GM21619 (cell line): ENCODE results near the gene KIF1A.

Source experiments
- ATAC-seq: cut with Tn5 transposase; IDR thresholded peaks from one replicate; pipeline ENCODE4 v1.9.1; 2021; ENCODE audit not compliant: unreplicated experiment

KIF1A gene

DNA sequence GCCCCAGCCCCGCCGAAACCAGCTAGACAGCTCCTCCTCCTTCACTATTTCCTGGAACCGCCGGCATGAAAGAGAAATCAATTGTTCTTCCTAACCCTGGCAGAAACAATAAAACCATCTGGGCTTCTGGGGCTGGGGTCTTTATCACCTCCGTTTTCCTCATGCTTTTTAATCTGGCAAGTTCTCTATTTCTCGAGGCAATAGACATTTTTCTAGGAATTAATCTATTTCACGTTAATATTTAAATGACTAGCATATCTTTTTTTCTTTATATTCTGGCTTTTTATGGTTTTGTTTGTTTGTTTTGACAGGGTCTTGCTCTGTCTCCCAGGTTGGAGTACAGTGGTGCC is 1.4 kb upstream of the KIF1A start:
- no peak for ATAC-seq

DNA sequence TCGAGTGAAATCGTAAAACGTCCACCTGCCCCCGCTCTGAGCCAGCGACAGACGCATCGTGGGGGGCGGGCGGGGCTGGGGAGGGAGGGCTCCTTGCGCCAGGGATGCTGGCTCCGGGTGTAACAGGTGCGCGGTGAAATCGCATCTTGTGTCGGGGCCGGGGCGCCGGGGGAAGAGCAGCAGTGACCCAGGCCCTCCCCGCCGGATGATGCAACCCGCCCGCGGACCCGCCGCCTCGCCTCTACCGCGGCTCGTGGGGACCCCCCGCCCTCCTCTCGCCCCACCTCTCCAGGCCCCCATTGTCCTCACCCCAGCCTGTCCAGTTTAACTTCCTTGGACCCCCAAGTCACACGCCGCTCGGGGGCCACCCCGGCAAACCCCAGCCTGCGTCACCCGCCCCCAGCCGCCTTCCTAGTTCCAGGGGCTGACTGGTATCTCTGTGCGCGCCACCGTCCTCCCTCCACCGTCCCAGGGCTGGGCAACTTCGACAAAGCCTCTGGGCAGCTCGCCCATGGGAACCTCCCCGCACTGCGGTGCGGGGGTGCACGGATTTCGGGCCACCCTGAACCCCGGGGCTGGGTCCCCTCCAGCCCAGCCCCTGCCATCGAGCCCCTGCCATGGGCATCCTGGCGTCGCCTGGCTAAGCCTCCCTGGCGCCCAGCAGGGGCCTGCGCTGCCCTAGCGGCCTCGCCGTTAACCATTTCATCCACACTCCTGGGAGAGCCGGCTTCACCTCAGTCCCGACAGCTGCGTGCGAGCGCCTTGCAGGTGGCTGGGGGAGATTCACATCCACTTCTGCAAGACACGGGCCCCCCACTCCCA is 799 bp upstream of the KIF1A start:
- no peak for ATAC-seq

DNA sequence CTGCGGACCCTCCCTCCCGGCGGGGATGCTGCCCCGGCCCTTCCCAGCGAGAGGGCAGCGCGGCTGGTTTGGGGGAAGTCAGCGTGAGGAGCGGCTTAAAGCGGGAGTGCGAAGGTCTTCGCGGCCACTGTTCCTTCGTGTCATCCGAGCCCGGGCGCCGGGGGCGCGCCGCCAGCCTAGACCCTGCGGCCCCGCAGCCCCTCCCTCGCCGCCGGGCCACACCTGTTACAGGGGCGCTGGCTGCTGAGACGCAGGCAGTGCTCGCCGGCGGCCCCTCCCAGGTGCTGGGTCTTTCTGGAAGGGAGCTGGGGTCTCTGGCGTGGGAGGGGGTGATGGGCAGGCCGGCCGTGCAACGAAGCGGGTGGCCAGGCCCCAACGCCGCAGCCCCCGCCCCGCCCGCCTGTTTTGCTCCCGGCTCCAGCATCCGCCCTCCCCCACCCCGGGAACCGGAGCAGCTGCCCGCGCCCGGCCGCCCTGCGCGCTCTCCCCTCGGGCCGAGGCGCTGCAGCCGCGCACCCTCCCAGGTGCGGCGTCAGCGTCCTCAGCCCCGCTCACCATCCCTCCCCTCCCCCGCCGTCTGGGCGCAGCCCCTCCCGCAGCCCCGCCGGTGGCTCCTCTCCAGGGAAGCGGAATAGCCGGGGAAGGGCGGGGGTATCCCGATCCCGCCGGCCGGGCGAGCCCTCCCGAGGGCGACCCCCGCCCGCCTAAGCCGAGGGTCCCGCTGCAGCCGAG is 727 bp downstream of the KIF1A start:
- ATAC-seq = no peak

DNA sequence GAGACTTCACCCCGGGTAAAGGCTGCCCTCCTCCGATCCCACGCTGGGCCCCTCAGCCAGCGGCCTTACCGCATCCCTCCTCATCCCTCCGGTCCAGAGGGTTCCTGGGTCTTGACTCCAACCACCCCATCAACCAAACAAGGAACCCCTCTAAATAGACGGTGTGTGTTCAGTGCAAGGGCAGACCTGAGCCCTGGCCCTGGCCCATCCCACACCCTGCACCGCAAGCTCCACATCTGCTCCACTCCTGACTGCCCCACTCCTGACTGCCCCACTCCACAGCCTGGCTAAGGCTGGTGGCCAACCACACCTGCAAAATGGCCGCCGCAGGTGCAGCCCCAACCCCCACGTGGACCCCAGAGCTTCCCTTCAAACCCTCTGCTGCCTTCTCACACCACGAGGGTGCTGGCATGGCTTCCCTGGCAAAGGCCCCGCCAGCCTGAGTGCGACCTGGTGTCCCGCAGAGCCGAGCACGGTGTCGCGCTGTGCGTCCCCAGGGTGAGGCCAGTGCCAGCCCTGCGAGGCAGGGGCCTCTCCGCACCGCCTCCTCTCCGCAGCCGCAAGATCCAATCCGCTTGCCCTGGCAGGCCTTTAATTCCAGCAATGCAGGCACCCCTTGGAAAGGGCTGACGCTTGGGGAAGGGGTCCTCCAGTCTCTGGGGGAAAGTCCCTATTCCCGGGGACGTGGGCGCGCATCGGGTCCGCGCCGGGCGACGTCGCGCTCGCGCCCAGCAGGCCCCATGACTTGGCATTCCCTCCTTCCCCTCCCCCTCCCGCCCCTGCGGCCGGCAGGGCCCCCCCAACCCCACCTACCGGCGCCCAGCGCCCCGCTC is 1.5 kb downstream of the KIF1A start:
- ATAC-seq = no peak

DNA sequence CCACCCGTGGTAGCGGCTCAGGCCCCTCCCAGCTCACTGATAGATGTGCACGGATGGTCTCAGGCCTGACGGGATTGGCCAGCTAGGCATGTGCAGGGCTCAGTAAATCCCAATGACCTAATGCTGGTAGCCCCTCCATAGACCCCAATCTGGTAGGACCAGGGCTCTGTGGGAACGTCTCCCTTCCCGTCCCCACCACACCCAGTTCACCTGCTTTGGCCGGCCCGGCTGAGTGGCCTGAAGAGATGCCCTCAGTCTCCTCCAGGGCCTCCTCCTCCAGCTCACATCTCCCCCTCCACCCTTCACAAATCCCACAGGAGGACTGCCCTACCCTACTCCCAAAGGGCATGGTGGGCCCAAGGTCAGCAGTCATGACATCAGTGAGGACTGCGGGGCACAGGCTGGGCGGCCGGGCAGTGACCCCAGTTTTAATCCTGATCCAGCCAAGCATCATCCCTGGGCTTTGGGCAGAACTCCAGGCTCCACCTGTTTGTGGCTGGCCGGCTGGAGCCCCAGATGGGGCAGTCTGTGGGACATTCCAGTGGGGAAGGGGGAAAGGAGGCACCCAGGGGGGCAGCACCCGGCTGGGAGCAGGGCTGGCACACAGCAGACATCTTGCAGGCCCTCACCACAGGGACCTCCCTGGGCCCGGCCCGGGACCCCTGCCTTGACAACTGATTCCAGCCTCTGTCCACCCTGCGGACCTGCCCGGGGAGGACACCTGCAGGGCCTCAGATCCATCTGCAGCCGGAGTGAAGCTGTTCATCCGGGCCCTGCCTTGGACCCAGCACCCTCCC is 2.3 kb downstream of the KIF1A start:
- ATAC-seq = no peak

DNA sequence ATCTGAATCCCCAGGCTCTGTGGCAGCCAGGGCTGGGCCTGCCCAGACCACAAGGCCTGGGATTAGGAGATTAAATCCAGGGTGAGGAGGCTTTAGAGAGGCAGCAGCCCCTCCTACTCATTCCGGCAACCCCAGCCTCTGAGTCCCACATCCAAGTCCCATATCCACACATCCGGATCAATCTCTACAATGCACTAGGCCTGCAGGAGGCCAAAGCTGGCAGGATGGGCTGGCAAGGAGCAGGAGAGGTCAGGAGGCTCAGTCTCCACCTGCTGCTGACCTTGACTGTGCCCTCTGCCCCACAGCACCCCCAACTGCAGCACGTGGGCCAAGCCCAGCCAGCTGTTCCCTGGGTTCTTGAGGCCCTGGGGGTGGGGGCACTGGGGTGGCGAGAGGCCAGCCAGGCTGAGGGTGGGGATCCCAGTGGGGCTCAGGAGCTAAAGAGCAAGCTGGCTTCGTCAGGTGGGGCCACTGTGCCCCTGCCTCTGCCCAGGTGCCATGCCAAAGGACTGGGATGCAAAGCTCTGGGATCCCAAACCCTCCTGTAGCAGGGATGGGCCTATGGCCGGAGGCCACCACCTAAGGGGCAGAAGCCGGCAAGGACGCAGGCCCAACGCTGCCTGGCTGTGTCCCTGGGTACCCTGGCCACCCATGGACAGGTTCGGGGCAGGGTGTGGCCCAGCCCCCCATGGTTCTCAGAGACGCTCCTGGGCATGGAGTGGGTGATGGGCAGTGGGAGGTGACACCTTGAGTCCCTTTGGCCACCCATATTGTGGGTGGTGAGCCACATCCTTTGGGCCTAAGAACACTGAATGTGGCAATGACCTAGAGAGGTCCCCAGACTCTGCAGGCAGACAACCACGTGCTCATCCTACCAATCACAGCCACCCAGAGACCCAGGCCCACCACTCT is 3.2 kb downstream of the KIF1A start:
- no peak for ATAC-seq

DNA sequence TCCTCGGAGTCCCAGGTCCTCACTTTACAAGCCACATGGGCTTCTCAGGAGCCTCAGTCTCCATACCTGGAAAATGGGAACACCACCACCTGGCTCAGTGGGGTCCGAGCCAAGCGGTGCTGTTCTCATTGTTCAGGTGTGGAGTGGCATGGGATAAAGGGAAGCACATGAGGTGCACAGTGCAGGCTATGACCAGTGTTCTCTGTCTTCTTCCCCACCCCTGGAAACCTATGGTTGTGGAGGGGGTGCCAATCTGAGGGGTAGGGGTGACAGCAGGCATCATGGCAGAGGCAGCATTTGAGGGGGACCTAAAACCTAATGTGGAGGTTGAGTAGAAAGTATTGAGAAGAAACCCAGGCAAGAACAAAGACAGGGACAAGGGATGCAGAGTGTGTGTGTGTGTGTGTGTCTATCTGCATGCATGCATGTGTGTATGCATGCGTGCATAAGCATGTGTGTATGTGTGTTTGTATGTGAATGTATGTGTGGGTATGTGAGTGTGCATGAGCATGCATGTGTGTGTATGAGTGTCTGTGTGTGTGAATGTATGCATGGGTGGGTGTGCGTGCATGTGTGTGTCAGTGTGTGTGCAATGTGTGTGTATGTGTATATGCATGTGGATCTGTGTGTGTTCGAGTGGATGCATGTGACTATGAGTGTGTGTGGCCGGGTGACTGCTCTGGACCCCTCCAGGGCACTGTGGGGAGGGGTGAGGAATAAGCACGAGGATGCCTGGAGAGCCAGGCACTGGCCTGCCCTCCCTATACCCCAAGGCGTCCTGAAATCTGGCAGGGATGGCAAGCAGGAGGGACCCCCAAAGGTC is 4.0 kb downstream of the KIF1A start:
- no peak for ATAC-seq

DNA sequence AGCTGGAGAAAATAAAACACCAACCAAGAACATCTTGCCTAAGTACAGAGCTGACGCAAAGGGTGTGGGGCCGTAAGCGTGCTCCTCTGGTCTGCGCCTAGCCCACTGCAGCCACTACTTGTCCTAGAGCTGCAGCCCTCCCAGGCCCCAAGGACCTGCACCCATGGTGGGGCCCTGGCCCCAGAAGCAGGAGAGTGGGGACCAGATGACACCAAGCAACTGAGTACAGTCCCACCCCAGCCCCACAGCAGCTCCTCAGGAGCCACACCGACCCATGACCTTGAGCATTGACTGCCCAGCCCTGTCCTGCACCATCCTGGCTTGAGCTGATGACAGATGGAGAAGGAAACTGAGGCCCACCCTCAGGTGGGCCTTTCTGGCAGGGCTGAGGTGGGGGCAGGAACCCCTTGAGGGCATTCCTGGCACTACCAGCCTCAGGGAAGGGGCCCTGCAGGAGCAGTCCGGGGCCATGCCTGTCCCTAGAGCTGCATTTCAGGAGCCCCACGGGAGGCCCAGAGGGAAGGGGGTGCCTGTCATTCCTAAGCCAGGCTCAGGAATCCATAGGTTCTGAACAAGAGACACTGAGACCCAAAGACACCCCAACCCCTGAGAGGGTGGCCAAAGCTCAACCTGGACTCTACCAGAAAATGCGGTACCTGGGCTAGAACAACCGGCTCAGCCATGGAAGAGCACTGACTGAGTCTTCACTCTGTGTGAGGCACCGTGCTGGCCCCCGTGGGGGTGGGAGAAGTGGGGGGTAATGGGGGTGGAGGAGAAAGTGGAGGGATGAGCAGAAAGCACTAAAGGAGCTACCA is 4.9 kb downstream of the KIF1A start:
- no peak for ATAC-seq

DNA sequence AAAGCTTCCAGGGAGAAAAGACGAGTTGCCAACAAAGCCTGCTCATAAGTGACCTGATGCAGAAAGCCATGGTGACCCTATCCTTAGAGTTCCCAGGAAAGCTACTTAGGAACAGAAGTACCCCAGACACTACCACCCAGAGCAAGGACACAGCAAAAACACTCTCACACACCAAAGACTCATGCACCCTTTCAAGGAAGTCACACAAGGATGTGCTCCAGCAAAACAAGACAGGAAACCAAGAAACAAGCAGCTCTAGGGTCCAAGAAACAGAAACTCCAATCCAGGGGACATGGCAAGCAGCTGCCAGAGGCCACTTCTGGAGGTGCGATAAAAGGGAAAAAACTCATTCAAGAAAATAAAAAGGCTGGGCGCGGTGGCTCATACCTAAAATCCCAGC is 5.7 kb downstream of the KIF1A start:
- no peak for ATAC-seq

DNA sequence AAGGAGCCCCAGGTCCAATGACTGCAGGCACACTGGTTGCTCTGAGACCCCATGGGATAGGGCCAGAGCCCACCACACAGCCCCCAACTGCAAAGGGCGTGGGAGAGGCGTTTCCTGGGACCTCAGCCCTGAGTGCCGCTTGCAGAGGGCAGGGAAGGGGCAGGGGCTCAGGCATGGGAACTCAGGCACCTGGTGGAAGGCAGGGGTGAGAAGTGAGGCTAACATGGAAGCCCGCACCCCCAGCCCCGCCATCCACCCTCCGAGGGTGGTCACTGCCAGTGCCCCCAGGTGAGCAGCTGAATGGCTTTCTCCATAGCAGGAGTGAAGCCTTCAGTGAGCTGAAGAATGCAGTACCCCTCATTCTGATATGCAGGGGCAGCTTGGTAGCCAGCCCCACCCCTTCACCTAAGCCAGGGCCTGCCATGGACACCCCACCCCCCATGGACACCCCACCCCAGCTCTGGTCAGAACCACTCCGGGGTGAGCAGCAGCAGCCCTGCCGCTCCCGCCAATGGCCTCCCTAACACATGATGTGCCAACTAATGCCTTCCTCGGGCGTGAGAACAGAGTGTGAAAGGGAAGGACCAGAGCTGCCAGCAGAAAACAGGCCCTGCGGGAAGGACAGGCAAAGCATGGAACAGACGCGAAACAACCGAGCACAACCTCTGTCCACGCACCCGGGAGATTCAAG is 6.6 kb downstream of the KIF1A start:
- no peak for ATAC-seq

DNA sequence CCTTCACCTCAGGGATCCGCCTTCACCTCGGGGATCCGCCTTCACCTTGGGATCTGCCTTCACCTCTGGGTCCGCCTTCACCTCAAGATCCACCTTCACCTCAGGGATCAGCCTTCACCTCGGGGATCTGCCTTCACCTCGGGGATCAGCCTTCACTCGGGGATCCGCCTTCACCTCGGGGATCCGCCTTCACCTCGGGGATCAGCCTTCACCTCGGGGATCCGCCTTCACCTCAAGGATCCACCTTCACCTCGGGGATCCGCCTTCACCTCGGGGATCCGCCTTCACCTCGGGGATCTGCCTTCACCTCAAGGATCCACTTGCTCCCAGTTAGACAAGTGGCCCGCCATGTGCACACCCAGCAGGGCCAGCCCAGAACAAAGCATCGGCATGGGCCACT is 7.3 kb downstream of the KIF1A start:
- no peak for ATAC-seq

DNA sequence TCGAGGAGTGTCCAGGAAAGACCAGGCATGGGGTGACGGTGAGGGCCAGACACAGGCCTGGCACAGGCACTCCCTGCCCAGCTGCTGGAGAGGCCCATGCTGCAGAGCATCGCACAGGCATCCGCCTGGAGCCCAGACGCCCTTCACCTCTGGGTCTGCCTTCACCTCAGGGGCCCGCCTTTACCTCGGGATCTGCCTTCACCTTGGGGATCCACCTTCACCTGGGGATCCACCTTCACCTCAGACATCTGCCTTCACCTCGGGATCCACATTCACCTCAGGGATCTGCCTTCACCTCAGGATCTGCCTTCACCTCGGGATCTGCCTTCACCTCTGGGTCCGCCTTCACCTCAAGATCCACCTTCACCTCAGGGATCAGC is 7.7 kb downstream of the KIF1A start:
- ATAC-seq = no peak

DNA sequence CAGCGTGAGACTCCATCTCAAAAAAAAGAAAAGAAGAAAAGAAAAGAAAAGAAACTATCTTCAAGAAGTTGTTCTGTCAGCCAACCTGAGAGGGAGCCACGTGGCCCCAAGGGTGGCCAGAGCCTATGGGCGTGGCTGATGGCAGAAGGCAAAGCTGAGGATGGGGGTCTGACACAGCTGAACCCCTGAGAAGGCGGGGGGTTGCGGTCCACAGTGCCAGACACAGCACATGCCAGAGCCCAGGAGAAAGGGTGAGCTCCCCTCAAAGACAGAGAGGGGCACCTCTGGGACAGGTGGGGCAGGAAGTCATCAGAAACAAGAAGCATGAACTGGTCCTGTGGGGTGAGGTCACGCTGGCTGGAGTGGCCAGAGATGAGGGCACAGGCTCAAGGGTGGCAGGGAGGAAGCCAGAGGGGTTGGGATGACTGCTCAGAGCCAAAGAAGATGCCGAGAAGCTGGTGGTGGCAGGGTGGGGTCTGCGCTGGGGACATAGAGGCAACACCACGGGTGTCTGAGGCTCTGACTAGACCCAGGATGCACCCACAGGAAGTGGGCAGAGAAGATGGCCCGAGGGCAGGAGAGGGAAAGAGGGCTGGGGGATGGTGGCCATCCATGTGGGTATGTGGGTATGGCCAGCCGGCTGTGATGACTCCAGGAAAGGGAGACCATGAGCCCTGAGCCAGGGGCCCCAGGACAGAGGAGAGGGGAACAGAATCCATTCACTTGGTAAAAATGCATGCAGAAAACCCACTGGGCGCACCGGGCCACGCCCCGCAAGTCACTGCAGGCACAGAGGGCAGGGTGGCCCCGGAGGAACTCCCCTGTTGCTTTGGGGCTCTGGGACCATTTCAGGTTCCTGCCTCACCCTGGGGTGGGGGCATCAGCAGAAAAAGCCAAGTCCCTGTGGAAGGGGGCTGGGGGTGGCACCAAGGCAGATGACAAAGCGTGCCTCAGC is 8.4 kb downstream of the KIF1A start:
- ATAC-seq = no peak

DNA sequence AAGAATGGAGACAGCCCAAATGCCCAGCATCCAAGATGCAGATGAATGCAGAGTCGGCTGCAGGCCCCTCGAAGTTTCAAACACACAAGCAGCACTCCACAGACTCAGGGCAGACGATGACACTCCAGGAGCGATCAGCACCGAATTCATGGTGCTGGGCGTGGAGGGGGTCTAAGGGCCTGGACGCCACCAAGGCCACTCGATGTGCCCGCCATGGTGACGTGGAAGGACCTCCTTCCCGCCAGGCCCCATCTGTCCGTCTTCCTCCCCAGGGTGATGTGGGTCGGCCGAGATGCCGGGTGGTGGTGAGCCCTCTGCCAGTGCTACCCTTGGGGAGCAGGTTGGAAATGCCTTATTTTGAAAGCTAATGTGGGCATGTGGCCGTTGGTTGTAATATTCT is 9.4 kb downstream of the KIF1A start:
- no peak for ATAC-seq

DNA sequence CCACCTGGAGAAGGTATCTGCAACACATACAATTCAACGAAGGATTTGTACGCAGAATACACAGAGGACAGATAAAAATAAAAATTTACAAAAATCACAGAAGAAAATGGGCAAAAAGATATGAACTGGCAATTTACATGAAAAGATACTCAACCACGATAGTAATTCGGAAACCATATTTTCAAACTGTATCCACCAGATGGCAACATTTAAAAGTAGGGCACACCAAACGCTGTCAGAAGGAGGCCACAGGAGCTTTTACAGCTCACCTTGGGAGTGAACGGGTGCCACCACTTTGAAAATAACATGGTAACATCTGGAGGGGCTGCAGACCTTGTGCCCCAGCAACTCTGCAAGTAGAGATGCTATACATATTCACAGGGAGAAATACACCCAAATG is 9.8 kb downstream of the KIF1A start:
- no peak for ATAC-seq

DNA sequence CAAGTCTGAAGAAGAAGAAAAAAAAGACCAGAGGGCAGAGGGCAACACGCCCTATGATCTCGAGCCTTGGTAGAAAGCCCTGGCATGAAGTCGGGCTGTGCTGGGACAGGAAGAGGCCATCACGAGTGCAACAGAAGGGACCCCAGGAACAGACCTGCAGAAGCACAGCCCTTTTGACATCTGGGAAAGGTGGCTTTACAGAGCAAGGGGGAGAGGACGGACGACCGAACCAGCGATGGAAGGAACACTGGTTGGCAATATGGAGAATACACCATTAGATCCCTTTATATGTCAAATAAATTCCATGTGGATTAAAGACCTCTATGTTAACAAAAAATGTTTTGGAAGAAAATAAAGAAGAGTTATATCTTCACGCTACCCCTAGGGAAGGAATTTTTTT is 10.7 kb downstream of the KIF1A start:
- no peak for ATAC-seq

DNA sequence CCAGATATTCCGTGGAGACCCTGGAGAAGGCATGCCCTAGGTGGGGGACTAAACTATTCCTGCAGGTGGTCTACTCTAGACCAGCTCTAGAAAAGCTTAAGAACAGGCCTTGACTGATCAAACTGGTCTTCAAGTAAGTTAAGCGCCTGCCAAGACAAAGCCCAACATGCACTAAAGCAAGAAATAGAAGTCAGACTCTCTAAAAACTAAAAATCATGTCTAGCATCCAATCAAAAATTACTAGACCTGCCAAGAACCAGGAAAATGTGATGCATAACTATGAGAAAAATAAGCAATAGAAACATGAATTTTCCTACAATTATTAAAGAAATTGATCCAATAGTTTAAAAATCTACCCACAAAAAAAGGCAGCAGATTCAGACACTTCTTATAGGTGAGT is 13.6 kb downstream of the KIF1A start:
- ATAC-seq = no peak
